Transverse colon (tissue), 4 donors: ENCODE measurements around the gene EXT2. TPM values are rescaled to one million over a fixed set of nuclear protein-coding genes. Genes with fewer than 3 reads are reported as not detected.

Experiments used
- DNase-seq: peaks from one replicate; pipeline ENCODE4 v3.0.0-alpha.2; 2019
- H3K27ac ChIP-seq, 4 donors: fragments of 200-600 bp; sonication (generic); 2 replicates each; pipeline ENCODE4 v1.5.1; 2016 to 2018; ENCODE audit warnings: inconsistent platforms in 4 of 4
- H3K27me3 ChIP-seq: fragments of 200-600 bp; sonication (generic); 2 replicates; pipeline ENCODE4 v1.5.1; 2017; ENCODE audit warnings: inconsistent platforms
- H3K36me3 ChIP-seq, 4 donors: fragments of 200-600 bp; sonication (generic); 2 replicates each; pipeline ENCODE4 v1.5.1; 2017 to 2019; ENCODE audit warnings: inconsistent platforms in 4 of 4
- H3K4me1 ChIP-seq, 4 donors: fragments of 200-600 bp; sonication (generic); 2 replicates each; pipeline ENCODE4 v1.5.1; 2017 to 2020; ENCODE audit warnings: inconsistent platforms in 4 of 4
- H3K4me3 ChIP-seq, 4 donors: fragments of 200-600 bp; sonication (generic); 1 replicate in 1 of 4; 2 replicates in 3 of 4; pipeline versions ENCODE4 v1.5.1 to v1.6.1; 2017 to 2019; ENCODE audit warnings: inconsistent platforms in 4 of 4
- H3K9me3 ChIP-seq, 2 donors: fragments of 200-600 bp; sonication (generic); 2 replicates each; pipeline ENCODE4 v1.5.1; 2017 to 2019; ENCODE audit warnings: inconsistent platforms in 2 of 2
- CTCF ChIP-seq, 5 experiments: fragments of 200-600 bp in 3 of 5; fragments of 450-650 bp in 2 of 5; sonication (generic) in 3 of 5; IDR thresholded peaks; 1 replicate in 2 of 5; 2 replicates in 3 of 5; pipeline ENCODE4 v1.5.1; 2016 to 2017; ENCODE audit warnings: antibody characterized with exemption in 5 of 5, inconsistent platforms in 3 of 5, mild to moderate bottlenecking in 2 of 5, moderate library complexity in 1 of 5
- EP300 ChIP-seq: sonication (generic); formaldehyde crosslinking; IDR thresholded peaks from one replicate; pipeline ENCODE4 v1.6.1; 2017; ENCODE audit warnings: antibody characterized with exemption, low read depth
- POLR2A ChIP-seq: fragments of 450-650 bp; IDR thresholded peaks from one replicate; pipeline ENCODE4 v1.6.1; 2016; ENCODE audit warnings: antibody characterized with exemption, mild to moderate bottlenecking, moderate library complexity
- POLR2AphosphoS5 ChIP-seq, 3 donors: sonication (generic); formaldehyde crosslinking; IDR thresholded peaks; one replicate each; pipeline ENCODE4 v1.6.1; 2016; ENCODE audit warnings: antibody characterized with exemption in 3 of 3
- WGBS, 2 donors: methylation state at CpG; one replicate each; pipeline ENCODE4 v1.1.5; 2018; ENCODE audit warnings: low coverage in 1 of 2; 5-methylcytosine and 5-hydroxymethylcytosine counted together
- in situ Hi-C, 4 donors: fragments of 200-750 bp; cut with MboI; loops; one replicate each; pipeline versions ENCODE4 v1.15.0 to v1.15.1; 2017; ENCODE audit warnings: low sequenced_read_pairs in 3 of 4, low pct_ligation_motif_present in 1 of 4, low pct_unique_long_range_greater_than_20kb in 1 of 4
- intact Hi-C: fragments of 100-400 bp; cut with DNase I; formaldehyde crosslinking; loops from one replicate; pipeline ENCODE4 v1.15.1; 2023; ENCODE audit warnings: low total_unique reads
- total RNA-seq, 4 donors: library from RNA; depleted of rRNA; stranded (reverse); fragments of >200 nt; gene quantifications; one replicate each; pipeline ENCODE4 v1.1.0, GENCODE V29; 2016

EXT2 gene
- total RNA-seq, 4 donors from 2014 or later = 32.2 to 82.9 (median 59.6) TPM

GRCh38 chr11:44065841-44066731, 29.4 kb upstream of the EXT2 start, which contains the start of gene ACCS:
TSS of gene ACCS (plus strand) at chr11:44066270. CDS start at chr11:44067628, 1,358 bp downstream.
- Histone ChIP-seq H3K4me1 (peaks cover 0 to 18% (median 14%) of the 10 kb centered on the region in 4 donors), H3K27ac (peak within 1 kb of the TSS; percentile 90 to 97 (median 92)), H3K36me3 (no peaks in the 10 kb centered on the region), H3K4me3 (peak within 1 kb of the TSS; percentile 68 to 91 (median 70)), H3K27me3 (no peaks in the 10 kb centered on the region), H3K9me3 (no peaks in the 10 kb centered on the region)
- peak; percentile 62 to 79 (median 70) for TF ChIP-seq POLR2AphosphoS5 (IDR thresholded peaks at IDR 0.05)
- TF ChIP-seq EP300 = no peak
- TF ChIP-seq POLR2A = peak; percentile 68
- peak; percentile 78 to 93 (median 83) for TF ChIP-seq CTCF (IDR thresholded peaks at IDR 0.05)
- peak; percentile 96 for DNase-seq
- in situ Hi-C loops (no loop called here), intact Hi-C loops (no loop called here)
- 0 to 4% methylated on average over 2 to 63 of the region's 70 CpGs for WGBS, 2 donors

GRCh38 chr11:44066732-44067141, 28.7 kb upstream of the EXT2 start:
- in situ Hi-C loops = no loop called here
- H3K27ac ChIP-seq = peak overlapping the region; percentile 90 to 97 (median 92)
- DNase-seq = peak; percentile 39
- WGBS, 2 donors = 34 to 50% methylated on average over 5 to 10 of the region's 10 CpGs
- H3K4me1 ChIP-seq = peaks cover 0 to 18% (median 14%) of the 10 kb centered on the region in 4 donors
- H3K27me3 ChIP-seq = no peaks in the 10 kb centered on the region
- intact Hi-C loops = no loop called here
- no peaks in the 10 kb centered on the region for H3K36me3 ChIP-seq
- H3K4me3 ChIP-seq = peak overlapping the region; percentile 68 to 91 (median 70)
- no peak for TF ChIP-seq POLR2A
- TF ChIP-seq POLR2AphosphoS5 (IDR thresholded peaks at IDR 0.05) = peak in 2 of 3 donors; percentile 51 to 76
- no peak for TF ChIP-seq CTCF (IDR thresholded peaks at IDR 0.05)
- no peaks in the 10 kb centered on the region for H3K9me3 ChIP-seq

- WGBS, 2 donors = 78 to 89% methylated on average over 3 to 5 of the region's 5 CpGs
- H3K36me3 ChIP-seq = no peaks in the 10 kb centered on the region
- H3K4me1 ChIP-seq = peaks cover 0 to 18% (median 14%) of the 10 kb centered on the region in 4 donors
- in situ Hi-C loops (no loop called here), intact Hi-C loops (no loop called here)
- H3K4me3 ChIP-seq = peak overlapping the region in 1 of 4 donors; percentile 91
- no peaks in the 10 kb centered on the region for H3K27me3 ChIP-seq
- no peak for TF ChIP-seq EP300
- TF ChIP-seq CTCF (IDR thresholded peaks at IDR 0.05) = no peak
- no peak for TF ChIP-seq POLR2A
- TF ChIP-seq POLR2AphosphoS5 (IDR thresholded peaks at IDR 0.05) = no peak
- no peaks in the 10 kb centered on the region for H3K9me3 ChIP-seq
- no peak for DNase-seq
- peak overlapping the region in 3 of 4 donors; percentile 90 to 97 (median 92) for H3K27ac ChIP-seq
Observed at GRCh38 chr11:44067266-44067665, 28.2 kb upstream of the EXT2 start.

GRCh38 chr11:44068180-44068579, 27.3 kb upstream of the EXT2 start:
- no peak overlapping the region for H3K27ac ChIP-seq
- no peak for DNase-seq
- TF ChIP-seq CTCF (IDR thresholded peaks at IDR 0.05) (no peak), EP300 (no peak), POLR2AphosphoS5 (IDR thresholded peaks at IDR 0.05) (no peak), POLR2A (no peak)
- in situ Hi-C loops = no loop called here
- intact Hi-C loops = no loop called here
- WGBS, 2 donors = 97 to 100% methylated on average over 1 to 2 of the region's 2 CpGs
- peaks cover 0 to 18% (median 14%) of the 10 kb centered on the region in 4 donors for H3K4me1 ChIP-seq
- H3K27me3 ChIP-seq = no peaks in the 10 kb centered on the region
- H3K4me3 ChIP-seq = no peak overlapping the region
- H3K9me3 ChIP-seq = no peaks in the 10 kb centered on the region
- no peaks in the 10 kb centered on the region for H3K36me3 ChIP-seq
